ENCODE results near the gene TMEM141.
"Not testable (repeated sequence)": the region's sequence is repeated elsewhere in the genome, so short reads cannot be mapped to it uniquely, and the experiment has no call there.

TMEM141 gene

GRCh38 chr9:136794281-136794999 is 3.3 kb downstream of the TMEM141 start:
- no peak for DNase-seq (ENCODE audit: low read depth)

- DNase-seq (ENCODE audit: low read depth) = no peak
These were observed 3.8 kb downstream of the TMEM141 start for GRCh38 chr9:136795000-136795348.

GRCh38 chr9:136796238-136796774 is 5.2 kb downstream of the TMEM141 start, which contains the start of gene CCDC183:
TSS of gene CCDC183 (plus strand) at chr9:136796338. CDS start at chr9:136796398, 60 bp downstream.
- no peak for DNase-seq (ENCODE audit: low read depth)

GRCh38 chr9:136796775-136797347 is 5.7 kb downstream of the TMEM141 start:
- DNase-seq (ENCODE audit: low read depth) = not testable (repeated sequence)

- no peak for DNase-seq (ENCODE audit: low read depth)
These were observed 7.5 kb downstream of the TMEM141 start for GRCh38 chr9:136798708-136799078.

- DNase-seq (ENCODE audit: low read depth) = no peak
These were observed 8.1 kb downstream of the TMEM141 start for GRCh38 chr9:136799079-136799853.

- DNase-seq (ENCODE audit: low read depth) = peak; percentile 73
These were observed 8.9 kb downstream of the TMEM141 start for GRCh38 chr9:136799854-136800657.

GRCh38 chr9:136802321-136802720 is 11.2 kb downstream of the TMEM141 start:
- no peak for DNase-seq (ENCODE audit: low read depth)

- not testable (repeated sequence) for DNase-seq (ENCODE audit: low read depth)
These were observed 11.9 kb downstream of the TMEM141 start for GRCh38 chr9:136803009-136803550.

GRCh38 chr9:136803551-136804508 is 12.7 kb downstream of the TMEM141 start:
- no peak for DNase-seq (ENCODE audit: low read depth)

- DNase-seq (ENCODE audit: low read depth) = no peak
These were observed 13.5 kb downstream of the TMEM141 start for GRCh38 chr9:136804509-136805206.

- DNase-seq (ENCODE audit: low read depth) = no peak
These were observed 14.1 kb downstream of the TMEM141 start for GRCh38 chr9:136805207-136805740.

- no peak for DNase-seq (ENCODE audit: low read depth)
These were observed 14.9 kb downstream of the TMEM141 start for GRCh38 chr9:136806067-136806466.

GRCh38 chr9:136806631-136807201 is 15.6 kb downstream of the TMEM141 start:
- no peak for DNase-seq (ENCODE audit: low read depth)

- peak; percentile 83 for DNase-seq (ENCODE audit: low read depth)
These were observed 16.3 kb downstream of the TMEM141 start, which contains the start of gene RABL6 for GRCh38 chr9:136807281-136808074. TSS of gene RABL6 (plus strand) at chr9:136807948. CDS start at chr9:136808197, 249 bp downstream.

- peak; percentile 37 for DNase-seq (ENCODE audit: low read depth)
These were observed 17.1 kb downstream of the TMEM141 start for GRCh38 chr9:136808075-136808805.

GRCh38 chr9:136808806-136809158 is 17.6 kb downstream of the TMEM141 start:
- peak; percentile 53 for DNase-seq (ENCODE audit: low read depth)

All from ELR (cell line).